Fibroblast of mammary gland (primary cell): ENCODE data around the gene FEV.
"Not testable (repeated sequence)": the region's sequence is repeated elsewhere in the genome, so short reads cannot be mapped to it uniquely, and the experiment has no call there.

Experiments
- DNase-seq: peaks from one replicate; pipeline ENCODE4 v3.0.0-alpha.2; 2010; ENCODE audit warnings: low read depth
- H3K4me3 ChIP-seq: 2 replicates; pipeline ENCODE4 v1.5.1; 2011; ENCODE audit warnings: low read depth, mild to moderate bottlenecking, low read length, moderate library complexity; ENCODE audit not compliant: control insufficient read depth
- CTCF ChIP-seq: conservative IDR thresholded peaks from 2 replicates; pipeline ENCODE4 v1.5.1; 2011; ENCODE audit warnings: low read depth, low read length, inconsistent platforms; ENCODE audit not compliant: control insufficient read depth, insufficient read depth

The FEV gene

DNA sequence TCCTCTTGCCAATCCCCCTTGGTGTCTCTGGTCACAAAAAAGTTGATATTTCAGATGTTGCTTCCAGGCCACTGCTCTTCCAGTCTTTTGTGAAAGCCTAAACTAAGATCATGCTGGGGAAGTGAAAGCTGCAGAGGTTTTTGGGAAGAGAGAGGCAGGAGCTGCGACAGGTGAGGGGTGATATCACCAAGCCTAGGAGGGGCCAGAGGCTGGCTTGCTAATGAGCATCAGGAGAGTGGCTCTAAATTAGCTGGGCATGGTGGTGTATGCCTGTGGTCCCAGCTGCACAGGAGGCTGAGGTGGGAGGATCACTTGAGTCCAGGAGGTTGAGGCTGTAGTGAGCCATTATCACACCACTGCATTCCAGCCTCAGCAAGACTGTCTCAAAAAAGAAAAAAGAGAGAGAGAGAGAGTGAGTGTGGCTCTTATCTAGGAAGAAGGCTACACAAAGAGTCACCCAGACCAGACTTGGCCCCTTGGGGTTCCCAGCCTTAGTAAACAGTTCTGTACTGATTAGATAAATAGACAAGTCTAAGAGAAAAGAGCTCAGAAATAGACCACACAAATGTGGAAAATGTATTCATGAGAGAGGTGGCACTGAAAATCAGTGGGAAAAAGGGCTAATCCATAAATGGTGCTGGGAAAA, 40.1 kb downstream of the FEV start:
- no peak for TF ChIP-seq CTCF
- no peak overlapping the region for H3K4me3 ChIP-seq
- DNase-seq, result no peak

DNA sequence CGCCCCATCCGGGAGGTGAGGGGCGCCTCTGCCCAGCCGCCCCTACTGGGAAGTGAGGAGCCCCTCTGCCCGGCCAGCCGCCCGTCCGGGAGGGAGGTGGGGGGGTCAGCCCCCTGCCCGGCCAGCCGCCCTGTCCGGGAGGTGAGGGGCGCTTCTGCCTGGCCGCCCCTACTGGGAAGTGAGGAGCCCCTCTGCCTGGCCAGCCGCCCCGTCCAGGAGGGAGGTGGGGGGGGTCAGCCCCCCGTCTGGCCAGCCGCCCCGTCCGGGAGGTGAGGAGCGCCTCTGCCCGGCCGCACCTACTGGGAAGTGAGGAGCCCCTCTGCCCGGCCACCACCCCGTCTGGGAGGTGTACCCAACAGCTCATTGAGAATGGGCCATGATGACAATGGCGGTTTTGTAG, 53.2 kb downstream of the FEV start:
- DNase-seq, H3K4me3 ChIP-seq: not testable (repeated sequence)
